ENCODE measurements around the gene RANBP6. TPM values are rescaled to one million over a fixed set of nuclear protein-coding genes. Genes with fewer than 3 reads are reported as not detected.

The RANBP6 gene
- total RNA-seq, 1 donor from 2014 or later = 8.0 TPM

DNA sequence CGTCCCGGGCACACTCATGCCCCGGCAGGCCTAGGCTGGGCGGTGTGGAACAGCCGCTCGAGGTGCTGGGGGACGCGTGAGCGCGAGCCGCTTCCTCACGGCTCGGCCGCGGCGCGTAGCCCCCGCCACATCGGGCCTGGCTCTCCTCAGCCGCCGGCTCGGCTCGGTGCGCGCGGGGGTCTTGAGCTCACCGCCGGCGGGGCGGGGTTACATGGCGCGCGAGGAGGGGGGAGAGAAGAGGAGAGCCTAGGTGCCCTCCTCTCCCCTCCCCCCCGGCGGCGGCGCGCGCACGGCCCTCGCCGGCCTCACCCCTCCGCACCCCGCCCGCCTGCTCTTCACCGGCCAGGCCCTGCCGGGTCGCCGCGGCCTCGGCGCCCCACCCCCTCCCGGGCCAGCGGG is 7.7 kb downstream of the RANBP6 start:
- ATAC-seq = peak; percentile 82

DNA sequence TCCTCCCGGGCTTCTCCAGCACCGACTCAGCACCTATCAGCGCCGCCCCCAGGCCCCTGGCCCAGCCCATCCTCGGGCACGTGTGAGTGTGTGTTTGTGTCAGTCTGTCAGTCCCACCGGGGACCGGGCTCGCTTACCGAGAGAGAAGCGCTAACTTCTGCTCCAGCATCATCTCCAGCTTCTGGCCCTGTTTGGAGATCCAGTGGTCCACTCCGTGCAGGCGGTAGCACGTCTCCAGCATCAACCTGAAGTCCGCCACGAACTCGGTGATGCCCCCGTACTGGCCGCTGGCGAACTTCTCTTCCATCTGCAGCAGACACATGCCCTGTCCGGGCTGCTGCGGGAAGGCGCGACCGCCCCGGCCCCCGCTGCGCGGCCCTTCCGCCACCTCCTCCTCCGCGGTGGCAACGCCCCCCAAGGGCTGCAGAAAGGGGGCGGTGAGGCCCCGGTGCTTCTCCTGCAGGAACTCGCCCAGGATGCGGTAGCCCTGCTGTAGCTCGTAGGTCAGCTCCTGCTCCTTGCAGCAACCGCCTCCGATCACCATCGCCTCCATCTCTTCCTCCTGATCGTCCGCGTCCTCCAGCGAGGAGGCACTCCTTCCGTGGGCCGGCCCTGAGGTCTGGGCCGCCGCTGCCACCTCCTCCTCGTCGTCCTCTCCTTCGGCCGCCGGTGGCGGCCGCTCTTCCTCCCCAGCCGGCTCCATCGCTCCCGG is 8.2 kb downstream of the RANBP6 start:
- ATAC-seq (peak; percentile 77), DNase-seq (ENCODE audit: low spot score) (peak; percentile 87)

More for the DNA sequence above, 7.7 kb downstream of the RANBP6 start:
- DNase-seq (ENCODE audit: low spot score) = peak; percentile 79

DNA sequence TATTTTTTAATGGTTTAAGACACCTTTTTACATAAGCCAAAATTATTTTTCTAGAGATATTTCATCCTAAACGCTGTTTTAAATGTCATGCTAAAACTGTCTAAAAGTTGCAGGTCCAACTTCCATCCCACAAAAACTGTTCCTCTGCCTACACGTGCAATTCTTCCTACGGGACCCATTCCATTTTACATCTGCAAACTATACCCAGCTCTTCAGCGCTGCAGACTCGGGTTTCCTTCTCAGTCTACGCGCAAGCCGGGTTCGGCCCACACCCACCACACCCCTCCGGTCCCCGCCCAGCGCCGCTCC is 8.7 kb downstream of the RANBP6 start:
- DNase-seq (ENCODE audit: low spot score) (no peak), ATAC-seq (no peak)

- ATAC-seq = no peak
- no peak for DNase-seq (ENCODE audit: low spot score)
Observed at GRCh38 chr9:6000955-6001354, 14.5 kb downstream of the RANBP6 start.

DNA sequence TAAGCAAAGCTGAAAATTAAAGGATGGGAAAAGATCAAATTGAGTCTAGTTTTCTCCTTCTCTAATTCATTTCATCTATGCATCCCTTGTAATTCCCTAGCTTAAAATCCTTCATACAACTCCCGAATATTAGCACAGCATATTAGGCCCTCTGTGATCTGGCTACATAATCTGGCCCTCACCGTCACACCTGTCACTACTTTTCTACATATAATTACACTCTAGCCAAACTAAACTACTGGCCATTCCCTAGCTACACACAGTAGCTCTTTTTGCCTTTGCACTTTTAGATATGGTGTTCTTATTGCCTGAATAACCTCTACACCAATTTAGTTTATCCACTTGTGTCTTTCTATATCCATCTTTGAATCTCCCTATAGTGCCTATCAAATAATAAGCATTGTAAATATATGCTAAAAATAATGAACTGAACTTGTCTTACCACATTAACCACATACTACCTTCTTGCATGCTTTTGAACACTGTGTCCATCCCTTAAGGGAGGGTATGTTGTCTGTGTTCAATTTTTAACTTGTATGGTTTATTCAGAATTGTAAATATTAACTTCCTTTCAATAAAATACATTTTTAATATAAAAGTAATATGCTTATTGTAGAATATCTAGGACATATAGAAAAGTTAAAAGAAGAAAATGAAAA is 15.9 kb downstream of the RANBP6 start:
- ATAC-seq (no peak), DNase-seq (ENCODE audit: low spot score) (no peak)

DNA sequence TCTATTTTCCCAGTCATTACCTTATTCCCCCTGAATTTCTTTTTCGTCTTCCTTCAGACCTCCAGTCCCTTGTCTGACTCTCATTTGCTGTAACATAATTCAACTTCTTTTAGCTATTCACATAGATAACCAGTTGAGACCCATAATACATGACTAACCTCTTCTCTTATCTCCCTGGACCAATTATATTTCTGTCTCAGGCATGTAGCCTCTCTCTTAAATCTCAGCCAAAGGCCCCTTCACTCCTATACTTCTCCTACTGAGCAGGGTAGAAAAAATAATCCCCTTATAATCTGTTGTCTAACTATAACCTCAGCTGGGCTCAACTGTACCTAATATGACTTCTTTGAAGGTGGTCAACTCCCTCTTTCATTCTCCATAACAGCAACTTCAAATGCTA is 20.9 kb downstream of the RANBP6 start:
- DNase-seq (ENCODE audit: low spot score) (no peak), ATAC-seq (no peak)

DNA sequence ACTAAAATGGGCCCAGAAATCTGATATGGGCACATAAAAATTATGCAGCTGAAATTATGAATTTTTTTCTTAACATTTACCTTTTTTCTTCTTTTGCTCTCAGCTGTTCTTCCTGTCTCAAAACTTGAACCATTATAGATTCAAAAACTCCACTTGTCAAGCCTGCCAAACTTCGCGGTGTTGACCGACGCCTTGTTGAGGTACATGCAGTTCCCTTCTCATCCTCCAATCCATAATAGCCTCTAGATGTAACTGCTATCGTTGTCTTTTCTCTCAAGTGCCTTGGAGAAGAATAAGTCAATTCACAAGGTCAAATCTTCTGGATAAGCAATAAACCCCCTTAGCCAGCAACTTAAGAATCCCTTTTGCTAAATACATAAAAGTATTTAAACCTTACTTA is 27.2 kb downstream of the RANBP6 start:
- ATAC-seq (no peak), DNase-seq (ENCODE audit: low spot score) (no peak)

DNA sequence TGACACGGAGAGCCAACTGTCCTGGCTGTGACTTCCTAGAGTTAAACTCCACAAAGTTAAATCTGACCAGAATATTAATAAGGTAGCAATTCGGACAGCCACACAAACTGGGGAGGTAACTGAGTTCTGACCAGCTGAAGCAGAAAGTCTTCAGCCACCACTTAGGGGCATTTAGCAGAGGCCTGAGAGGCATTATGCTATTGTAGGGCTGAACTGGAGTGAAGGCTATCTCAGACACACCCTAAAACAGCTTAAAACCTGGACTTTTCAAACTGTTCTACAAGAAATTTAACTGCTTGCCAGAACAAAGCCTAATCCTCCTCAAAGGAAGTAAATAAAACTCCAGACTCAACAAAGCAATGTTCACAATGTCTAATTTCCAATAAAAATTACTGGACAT is 32.4 kb downstream of the RANBP6 start:
- DNase-seq (ENCODE audit: low spot score) = no peak
- ATAC-seq = no peak

GRCh38 chr9:5982317-5982716 is 33.1 kb downstream of the RANBP6 start:
- DNase-seq (ENCODE audit: low spot score) = no peak
- ATAC-seq = no peak

DNA sequence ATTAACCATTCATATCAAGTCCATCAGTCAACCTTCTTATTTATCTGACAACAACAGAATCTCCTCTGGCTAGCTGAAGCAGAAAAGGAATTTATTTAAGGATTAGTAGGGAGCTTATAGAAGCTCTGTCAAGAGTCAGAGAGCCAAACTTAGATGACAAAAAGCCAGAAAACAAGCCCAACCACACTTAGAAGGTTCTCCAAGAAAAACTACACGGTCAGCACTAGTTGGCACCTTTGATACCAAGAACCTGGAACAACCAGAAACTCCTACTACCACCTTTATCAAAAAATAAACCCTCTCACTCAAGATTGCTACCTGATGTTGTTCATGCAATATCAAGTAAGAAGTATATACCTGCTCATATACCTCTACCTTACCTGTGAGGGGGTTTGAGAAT is 36.9 kb downstream of the RANBP6 start:
- no peak for ATAC-seq

GRCh38 chr9:5976674-5977397 is 38.6 kb downstream of the RANBP6 start:
- DNase-seq (ENCODE audit: low spot score) (no peak), ATAC-seq (peak; percentile 89)

More for the DNA sequence above, 36.9 kb downstream of the RANBP6 start:
- no peak for DNase-seq (ENCODE audit: low spot score)

GRCh38 chr9:5971740-5972139 is 43.7 kb downstream of the RANBP6 start:
- DNase-seq (ENCODE audit: low spot score) (no peak), ATAC-seq (no peak)

Other genes with a start within 250 kb of the RANBP6 start
- 11.8 TPM for gene ERMP1, start 182.5 kb downstream of the RANBP6 start, total RNA-seq
- not detected for gene MLANA, start 124.7 kb downstream of the RANBP6 start, total RNA-seq
- 9.3 TPM for gene IL33, start 200.2 kb upstream of the RANBP6 start, total RNA-seq